ENCODE measurements around the gene RASSF8.

- peak in 1 of 4 donors; percentile 40 for TF ChIP-seq POLR2A (IDR thresholded peaks at IDR 0.05)
- no peak for TF ChIP-seq POLR2AphosphoS5 (IDR thresholded peaks at IDR 0.05)
These were observed 164.4 kb downstream of the RASSF8 start for GRCh38 chr12:26122681-26123481.
